ENCODE data around the gene CAPN1.

DNA sequence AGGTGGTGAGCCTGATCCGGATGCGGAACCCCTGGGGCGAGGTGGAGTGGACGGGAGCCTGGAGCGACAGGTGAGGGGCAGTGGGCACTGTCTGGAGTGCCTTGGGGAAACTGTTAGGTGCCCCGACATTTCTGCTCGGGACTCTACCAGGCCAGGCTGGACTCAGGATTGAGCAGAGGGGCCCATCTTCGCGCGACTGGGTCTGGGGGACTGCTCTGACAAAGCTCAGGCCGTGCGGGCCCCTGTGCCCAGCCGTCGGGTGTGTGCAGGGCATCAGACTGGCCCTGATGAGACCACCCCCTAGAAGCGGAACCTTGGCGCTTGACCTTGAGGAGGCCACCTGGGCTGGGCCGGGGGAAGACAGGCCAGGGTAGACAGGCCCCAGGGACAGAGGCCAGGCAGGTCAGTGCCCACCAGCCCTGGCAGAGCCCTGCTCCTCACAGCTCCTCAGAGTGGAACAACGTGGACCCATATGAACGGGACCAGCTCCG is 6.3 kb downstream of the CAPN1 start:
- TF ChIP-seq CTCF (IDR thresholded peaks at IDR 0.05) (no peak), POLR2AphosphoS5 (IDR thresholded peaks at IDR 0.05) (no peak)

Data from upper lobe of left lung (tissue), 4 donors.